Upper lobe of left lung (tissue), 4 donors: ENCODE data around the gene FGF1.

ENCODE experiments used
- EP300 ChIP-seq, 4 donors: sonication (generic); formaldehyde crosslinking; IDR thresholded peaks; one replicate each; pipeline ENCODE4 v1.5.1; 2017; ENCODE audit warnings: antibody characterized with exemption in 4 of 4, control low read depth in 2 of 4
- POLR2A ChIP-seq, 4 donors: fragments of 450-650 bp; IDR thresholded peaks; one replicate each; pipeline ENCODE4 v1.5.1; 2016 to 2017; ENCODE audit warnings: antibody characterized with exemption in 4 of 4, mild to moderate bottlenecking in 2 of 4
- TF ChIP-seq, protein P1 (sequence below), 6 experiments: fragments of 450-650 bp in 4 of 6; fragments of 200-600 bp in 2 of 6; sonication (generic) in 2 of 6; IDR thresholded peaks; one replicate each; pipeline ENCODE4 v1.5.1; 2016 to 2019; ENCODE audit warnings: antibody characterized with exemption in 6 of 6

DNA sequence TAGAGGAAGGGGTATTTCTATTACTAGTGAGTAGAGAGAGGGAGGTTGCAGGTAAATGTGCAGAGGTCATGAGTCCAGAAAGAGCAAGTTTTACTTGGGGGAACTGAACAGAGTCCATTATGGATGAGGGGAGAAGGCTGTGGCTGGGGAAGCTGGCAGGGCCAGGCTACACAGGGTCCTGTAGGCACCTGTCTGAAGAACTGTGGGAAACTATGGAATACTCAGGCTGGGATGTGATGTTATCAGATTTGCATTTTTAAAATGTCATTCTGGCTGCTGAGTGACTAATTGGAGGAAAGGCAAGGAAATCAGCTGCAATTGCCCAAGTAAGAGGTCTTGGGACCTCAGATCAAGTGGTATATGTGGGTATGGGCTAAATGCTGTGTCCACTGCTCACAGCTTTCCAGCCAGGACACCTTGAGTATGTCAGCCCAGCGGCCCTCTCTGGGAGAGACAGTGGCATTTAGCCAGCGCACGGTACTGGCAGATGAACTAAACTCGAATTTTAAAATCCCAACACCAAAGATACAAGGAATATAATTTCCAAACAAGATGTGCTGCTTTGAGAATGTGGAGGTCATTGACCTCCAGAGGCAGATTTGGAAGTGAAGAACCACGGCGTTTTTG lies 49.1 kb downstream of the FGF1 start:
- TF ChIP-seq EP300 (IDR thresholded peaks at IDR 0.05) (no peak), POLR2A (IDR thresholded peaks at IDR 0.05) (no peak)
- TF ChIP-seq, protein P1, sequence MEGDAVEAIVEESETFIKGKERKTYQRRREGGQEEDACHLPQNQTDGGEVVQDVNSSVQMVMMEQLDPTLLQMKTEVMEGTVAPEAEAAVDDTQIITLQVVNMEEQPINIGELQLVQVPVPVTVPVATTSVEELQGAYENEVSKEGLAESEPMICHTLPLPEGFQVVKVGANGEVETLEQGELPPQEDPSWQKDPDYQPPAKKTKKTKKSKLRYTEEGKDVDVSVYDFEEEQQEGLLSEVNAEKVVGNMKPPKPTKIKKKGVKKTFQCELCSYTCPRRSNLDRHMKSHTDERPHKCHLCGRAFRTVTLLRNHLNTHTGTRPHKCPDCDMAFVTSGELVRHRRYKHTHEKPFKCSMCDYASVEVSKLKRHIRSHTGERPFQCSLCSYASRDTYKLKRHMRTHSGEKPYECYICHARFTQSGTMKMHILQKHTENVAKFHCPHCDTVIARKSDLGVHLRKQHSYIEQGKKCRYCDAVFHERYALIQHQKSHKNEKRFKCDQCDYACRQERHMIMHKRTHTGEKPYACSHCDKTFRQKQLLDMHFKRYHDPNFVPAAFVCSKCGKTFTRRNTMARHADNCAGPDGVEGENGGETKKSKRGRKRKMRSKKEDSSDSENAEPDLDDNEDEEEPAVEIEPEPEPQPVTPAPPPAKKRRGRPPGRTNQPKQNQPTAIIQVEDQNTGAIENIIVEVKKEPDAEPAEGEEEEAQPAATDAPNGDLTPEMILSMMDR (IDR thresholded peaks at IDR 0.05): no peak
